Loucy (cell line): ENCODE data around the gene UTP14C.

Source experiments
- H2AFZ ChIP-seq: fragments of 200-600 bp; sonication (generic); 2 replicates; pipeline ENCODE4 v1.6.0; 2016; ENCODE audit warnings: antibody characterized with exemption, mild to moderate bottlenecking, low read length, moderate library complexity
- H3F3A ChIP-seq: fragments of 200-600 bp; 2 replicates; pipeline ENCODE4 v1.6.0; 2016; ENCODE audit warnings: antibody characterized with exemption, low read depth, mild to moderate bottlenecking
- H3K27me3 ChIP-seq: fragments of 200-600 bp; sonication (generic); 2 replicates; pipeline ENCODE4 v1.6.1; 2014; ENCODE audit warnings: low read length, mild to moderate bottlenecking; ENCODE audit not compliant: insufficient read depth, poor library complexity, severe bottlenecking
- H3K36me3 ChIP-seq: fragments of 200-600 bp; sonication (generic); 2 replicates; pipeline ENCODE4 v1.6.1; 2016; ENCODE audit warnings: low read length; ENCODE audit not compliant: insufficient read depth
- H3K4me1 ChIP-seq: fragments of 200-600 bp; sonication (generic); 2 replicates; pipeline ENCODE4 v1.5.1; 2014; ENCODE audit warnings: low read length, mild to moderate bottlenecking; ENCODE audit not compliant: insufficient read depth, poor library complexity, severe bottlenecking
- H3K4me2 ChIP-seq: fragments of 200-600 bp; sonication (generic); 2 replicates; pipeline ENCODE4 v1.6.0; 2014; ENCODE audit warnings: antibody characterized with exemption, low read length, low read depth, mild to moderate bottlenecking; ENCODE audit not compliant: poor library complexity, severe bottlenecking
- H3K4me3 ChIP-seq: fragments of 200-600 bp; sonication (generic); 2 replicates; pipeline ENCODE4 v1.5.1; 2014; ENCODE audit warnings: low read length, mild to moderate bottlenecking, mixed read lengths; ENCODE audit not compliant: poor library complexity, severe bottlenecking
- H3K79me2 ChIP-seq: fragments of 200-600 bp; sonication (generic); 2 replicates; pipeline ENCODE4 v1.6.1; 2014; ENCODE audit warnings: low read length; ENCODE audit not compliant: insufficient read depth
- H3K9ac ChIP-seq: fragments of 200-600 bp; sonication (generic); 2 replicates; pipeline ENCODE4 v1.6.0; 2014; ENCODE audit warnings: mild to moderate bottlenecking, low read depth, low read length, moderate library complexity; ENCODE audit not compliant: poor library complexity, severe bottlenecking
- H3K9me2 ChIP-seq: fragments of 200-600 bp; sonication (generic); replicated peaks from 2 replicates; pipeline ENCODE4 v1.6.1; 2016; ENCODE audit warnings: low read depth, low read length, mixed read lengths
- H3K9me3 ChIP-seq: fragments of 200-600 bp; sonication (generic); 2 replicates; pipeline ENCODE4 v1.6.1; 2014; ENCODE audit warnings: mild to moderate bottlenecking, antibody characterized with exemption, low read length, low read depth; ENCODE audit not compliant: insufficient read depth
- H4K20me1 ChIP-seq: fragments of 200-600 bp; sonication (generic); 2 replicates; pipeline ENCODE4 v1.6.0; 2014; ENCODE audit warnings: antibody characterized with exemption, low read length, mild to moderate bottlenecking; ENCODE audit not compliant: insufficient read depth, poor library complexity, severe bottlenecking
- EZH2phosphoT487 ChIP-seq: fragments of 200-600 bp; IDR thresholded peaks from 2 replicates; pipeline ENCODE4 v1.6.1; 2018; ENCODE audit warnings: antibody characterized with exemption, mild to moderate bottlenecking, moderate library complexity, borderline replicate concordance
- TF ChIP-seq, protein P1 (sequence below): fragments of 200-600 bp; sonication (generic); conservative IDR thresholded peaks from 2 replicates; pipeline ENCODE4 v1.5.1; 2014; ENCODE audit warnings: mild to moderate bottlenecking, antibody characterized with exemption, low read length

The UTP14C gene, protein sequence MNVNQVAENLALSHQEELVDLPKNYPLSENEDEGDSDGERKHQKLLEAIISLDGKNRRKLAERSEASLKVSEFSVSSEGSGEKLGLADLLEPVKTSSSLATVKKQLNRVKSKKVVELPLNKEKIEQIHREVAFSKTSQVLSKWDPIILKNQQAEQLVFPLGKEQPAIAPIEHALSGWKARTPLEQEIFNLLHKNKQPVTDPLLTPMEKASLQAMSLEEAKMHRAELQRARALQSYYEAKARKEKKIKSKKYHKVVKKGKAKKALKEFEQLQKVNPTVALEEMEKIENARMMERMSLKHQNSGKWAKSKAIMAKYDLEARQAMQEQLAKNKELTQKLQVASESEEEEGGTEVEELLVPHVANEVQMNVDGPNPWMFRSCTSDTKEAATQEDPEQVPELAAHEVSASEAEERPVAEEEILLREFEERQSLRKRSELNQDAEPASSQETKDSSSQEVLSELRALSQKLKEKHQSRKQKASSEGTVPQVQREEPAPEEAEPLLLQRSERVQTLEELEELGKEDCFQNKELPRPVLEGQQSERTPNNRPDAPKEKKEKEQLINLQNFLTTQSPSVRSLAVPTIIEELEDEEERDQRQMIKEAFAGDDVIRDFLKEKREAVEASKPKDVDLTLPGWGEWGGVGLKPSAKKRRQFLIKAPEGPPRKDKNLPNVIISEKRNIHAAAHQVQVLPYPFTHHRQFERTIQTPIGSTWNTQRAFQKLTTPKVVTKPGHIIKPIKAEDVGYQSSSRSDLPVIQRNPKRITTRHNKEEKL

DNA sequence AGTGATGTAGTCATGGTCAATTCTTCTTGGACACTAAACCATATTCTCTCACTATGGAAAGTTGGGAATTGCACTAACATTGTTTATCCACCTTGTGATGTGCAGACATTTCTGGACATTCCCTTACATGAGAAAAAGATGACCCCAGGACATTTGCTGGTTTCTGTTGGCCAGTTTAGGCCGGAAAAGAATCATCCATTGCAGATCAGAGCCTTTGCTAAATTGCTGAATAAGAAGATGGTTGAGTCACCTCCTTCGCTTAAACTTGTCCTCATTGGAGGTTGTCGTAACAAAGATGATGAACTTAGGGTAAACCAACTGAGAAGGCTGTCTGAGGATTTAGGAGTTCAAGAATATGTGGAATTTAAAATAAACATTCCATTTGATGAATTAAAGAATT, at the start of gene UTP14C:
UTP14C (plus strand) TSS at position 211 of the 400 bp plus-strand sequence. CDS start 4,114 bp downstream, outside the sequence.
- no peaks in the 10 kb centered on the region; the same call in 1 of the 2 replicates for H3K79me2 ChIP-seq
- H3F3A ChIP-seq = no peaks in the 10 kb centered on the region
- no peak within 1 kb of the TSS for H2AFZ ChIP-seq
- no peaks in the 10 kb centered on the region for H3K9me3 ChIP-seq
- no peaks in the 10 kb centered on the region for H3K4me1 ChIP-seq
- no peak for TF ChIP-seq EZH2phosphoT487
- no peaks in the 10 kb centered on the region for H4K20me1 ChIP-seq
- no peak within 1 kb of the TSS for H3K9ac ChIP-seq
- H3K27me3 ChIP-seq = no peaks in the 10 kb centered on the region
- no peak within 1 kb of the TSS for H3K4me3 ChIP-seq
- no peaks in the 10 kb centered on the region for H3K9me2 ChIP-seq
- H3K36me3 ChIP-seq = peaks cover 23% of the 10 kb centered on the region; the same call in 1 of the 2 replicates
- no peak within 1 kb of the TSS for H3K4me2 ChIP-seq

DNA sequence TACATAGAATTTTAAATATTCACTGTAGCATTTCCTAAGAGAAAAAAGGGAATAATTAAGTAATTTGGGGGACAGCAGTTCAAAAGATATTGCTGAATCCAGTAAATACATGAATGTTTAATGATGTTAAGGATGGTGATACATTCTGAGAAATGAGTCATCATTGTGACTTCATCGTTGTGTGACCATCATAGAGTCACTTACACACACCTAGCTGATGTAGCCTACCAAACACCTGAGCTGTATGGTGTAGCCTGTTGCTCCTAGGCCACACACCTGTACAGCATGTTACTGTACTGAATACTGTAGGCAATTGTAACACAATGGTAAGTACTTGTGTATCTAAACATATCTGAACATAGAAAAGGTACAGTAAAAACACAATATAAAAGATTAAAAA, 48.1 kb upstream of the UTP14C start:
- no peaks in the 10 kb centered on the region for H3K27me3 ChIP-seq
- H3K4me1 ChIP-seq = peaks cover 7% of the 10 kb centered on the region
- TF ChIP-seq, protein P1, sequence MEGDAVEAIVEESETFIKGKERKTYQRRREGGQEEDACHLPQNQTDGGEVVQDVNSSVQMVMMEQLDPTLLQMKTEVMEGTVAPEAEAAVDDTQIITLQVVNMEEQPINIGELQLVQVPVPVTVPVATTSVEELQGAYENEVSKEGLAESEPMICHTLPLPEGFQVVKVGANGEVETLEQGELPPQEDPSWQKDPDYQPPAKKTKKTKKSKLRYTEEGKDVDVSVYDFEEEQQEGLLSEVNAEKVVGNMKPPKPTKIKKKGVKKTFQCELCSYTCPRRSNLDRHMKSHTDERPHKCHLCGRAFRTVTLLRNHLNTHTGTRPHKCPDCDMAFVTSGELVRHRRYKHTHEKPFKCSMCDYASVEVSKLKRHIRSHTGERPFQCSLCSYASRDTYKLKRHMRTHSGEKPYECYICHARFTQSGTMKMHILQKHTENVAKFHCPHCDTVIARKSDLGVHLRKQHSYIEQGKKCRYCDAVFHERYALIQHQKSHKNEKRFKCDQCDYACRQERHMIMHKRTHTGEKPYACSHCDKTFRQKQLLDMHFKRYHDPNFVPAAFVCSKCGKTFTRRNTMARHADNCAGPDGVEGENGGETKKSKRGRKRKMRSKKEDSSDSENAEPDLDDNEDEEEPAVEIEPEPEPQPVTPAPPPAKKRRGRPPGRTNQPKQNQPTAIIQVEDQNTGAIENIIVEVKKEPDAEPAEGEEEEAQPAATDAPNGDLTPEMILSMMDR = no peak
- no peak for TF ChIP-seq EZH2phosphoT487
- no peaks in the 10 kb centered on the region for H3K9me2 ChIP-seq
- no peak overlapping the region for H3K9ac ChIP-seq
- no peaks in the 10 kb centered on the region for H3F3A ChIP-seq
- no peak overlapping the region for H2AFZ ChIP-seq
- no peaks in the 10 kb centered on the region for H3K36me3 ChIP-seq
- no peak overlapping the region for H3K4me3 ChIP-seq
- H4K20me1 ChIP-seq = no peaks in the 10 kb centered on the region
- H3K4me2 ChIP-seq = no peak overlapping the region
- H3K79me2 ChIP-seq = no peaks in the 10 kb centered on the region
- no peaks in the 10 kb centered on the region for H3K9me3 ChIP-seq

DNA sequence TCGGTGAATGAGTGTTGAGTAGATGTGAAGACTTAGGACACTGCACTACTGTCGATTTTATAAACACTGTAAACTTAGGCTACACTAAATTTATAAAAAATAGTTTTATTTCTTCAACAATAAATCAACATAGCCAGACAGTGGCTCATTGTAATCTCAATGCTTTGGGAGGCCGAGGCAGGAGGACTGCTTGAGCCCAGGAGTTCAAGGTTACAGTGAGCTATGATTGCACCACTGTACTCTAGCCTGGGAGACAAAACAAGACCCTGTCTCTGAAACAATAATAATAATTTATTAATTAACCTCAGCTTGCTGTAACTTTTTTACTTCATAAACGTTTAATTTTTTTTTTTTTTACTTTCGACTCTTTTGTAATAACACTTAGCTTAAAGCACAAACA, 47.6 kb upstream of the UTP14C start:
- H4K20me1 ChIP-seq = no peaks in the 10 kb centered on the region
- no peak overlapping the region for H3K4me2 ChIP-seq
- H2AFZ ChIP-seq = no peak overlapping the region
- no peaks in the 10 kb centered on the region for H3K79me2 ChIP-seq
- H3F3A ChIP-seq = no peaks in the 10 kb centered on the region
- no peaks in the 10 kb centered on the region for H3K9me2 ChIP-seq
- no peak overlapping the region for H3K4me3 ChIP-seq
- no peaks in the 10 kb centered on the region for H3K36me3 ChIP-seq
- TF ChIP-seq, protein P1 = no peak
- no peaks in the 10 kb centered on the region for H3K9me3 ChIP-seq
- H3K27me3 ChIP-seq = no peaks in the 10 kb centered on the region
- peaks cover 2% of the 10 kb centered on the region for H3K4me1 ChIP-seq
- H3K9ac ChIP-seq = no peak overlapping the region
